ENCODE measurements around the gene SLC32A1. TPM values are rescaled to one million over a fixed set of nuclear protein-coding genes. Genes with fewer than 3 reads are reported as not detected.

The SLC32A1 gene
- total RNA-seq, 1 experiment from 2014 or later = 0.09 TPM

DNA sequence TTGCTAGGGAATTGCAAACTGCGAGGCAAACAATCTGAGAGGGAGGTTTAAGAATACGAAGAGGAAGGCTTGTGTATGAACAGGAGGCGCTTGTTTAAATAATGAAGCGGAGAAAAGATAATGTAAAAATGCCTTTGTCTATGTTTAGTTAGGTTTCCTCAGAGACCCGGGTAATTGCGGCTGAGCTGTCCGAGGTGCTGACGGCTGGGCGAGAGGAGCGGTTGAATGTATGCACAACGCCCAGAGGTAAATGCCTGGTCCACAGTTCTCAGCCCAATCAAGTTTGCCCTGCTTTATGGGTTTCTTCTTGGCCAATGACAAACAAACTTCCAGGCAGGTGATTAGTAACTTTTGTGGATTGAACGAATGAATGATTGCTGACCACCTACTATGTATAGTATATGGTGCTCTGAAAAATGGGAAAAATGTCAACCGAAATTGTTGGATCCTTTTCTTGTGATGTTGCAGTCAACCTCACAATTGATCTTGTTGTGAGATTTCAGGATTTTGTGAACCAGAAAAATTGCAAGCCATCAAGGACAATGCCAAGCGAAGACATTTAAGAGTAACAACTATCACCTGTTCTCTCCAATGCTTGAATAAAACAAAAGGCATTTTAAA lies 38.3 kb upstream of the SLC32A1 start (continued):
- TF ChIP-seq, protein P1, sequence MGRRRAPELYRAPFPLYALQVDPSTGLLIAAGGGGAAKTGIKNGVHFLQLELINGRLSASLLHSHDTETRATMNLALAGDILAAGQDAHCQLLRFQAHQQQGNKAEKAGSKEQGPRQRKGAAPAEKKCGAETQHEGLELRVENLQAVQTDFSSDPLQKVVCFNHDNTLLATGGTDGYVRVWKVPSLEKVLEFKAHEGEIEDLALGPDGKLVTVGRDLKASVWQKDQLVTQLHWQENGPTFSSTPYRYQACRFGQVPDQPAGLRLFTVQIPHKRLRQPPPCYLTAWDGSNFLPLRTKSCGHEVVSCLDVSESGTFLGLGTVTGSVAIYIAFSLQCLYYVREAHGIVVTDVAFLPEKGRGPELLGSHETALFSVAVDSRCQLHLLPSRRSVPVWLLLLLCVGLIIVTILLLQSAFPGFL (CRISPR knock-in tag; IDR thresholded peaks at IDR 0.05; ENCODE audit: borderline replicate concordance) = 0 out of 2 replicates have a peak, but pooled peaks have one; percentile 76
- TF ChIP-seq, protein P2, sequence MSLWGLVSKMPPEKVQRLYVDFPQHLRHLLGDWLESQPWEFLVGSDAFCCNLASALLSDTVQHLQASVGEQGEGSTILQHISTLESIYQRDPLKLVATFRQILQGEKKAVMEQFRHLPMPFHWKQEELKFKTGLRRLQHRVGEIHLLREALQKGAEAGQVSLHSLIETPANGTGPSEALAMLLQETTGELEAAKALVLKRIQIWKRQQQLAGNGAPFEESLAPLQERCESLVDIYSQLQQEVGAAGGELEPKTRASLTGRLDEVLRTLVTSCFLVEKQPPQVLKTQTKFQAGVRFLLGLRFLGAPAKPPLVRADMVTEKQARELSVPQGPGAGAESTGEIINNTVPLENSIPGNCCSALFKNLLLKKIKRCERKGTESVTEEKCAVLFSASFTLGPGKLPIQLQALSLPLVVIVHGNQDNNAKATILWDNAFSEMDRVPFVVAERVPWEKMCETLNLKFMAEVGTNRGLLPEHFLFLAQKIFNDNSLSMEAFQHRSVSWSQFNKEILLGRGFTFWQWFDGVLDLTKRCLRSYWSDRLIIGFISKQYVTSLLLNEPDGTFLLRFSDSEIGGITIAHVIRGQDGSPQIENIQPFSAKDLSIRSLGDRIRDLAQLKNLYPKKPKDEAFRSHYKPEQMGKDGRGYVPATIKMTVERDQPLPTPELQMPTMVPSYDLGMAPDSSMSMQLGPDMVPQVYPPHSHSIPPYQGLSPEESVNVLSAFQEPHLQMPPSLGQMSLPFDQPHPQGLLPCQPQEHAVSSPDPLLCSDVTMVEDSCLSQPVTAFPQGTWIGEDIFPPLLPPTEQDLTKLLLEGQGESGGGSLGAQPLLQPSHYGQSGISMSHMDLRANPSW (CRISPR knock-in tag; conservative IDR thresholded peaks at IDR 0.05; ENCODE audit: low read depth) = no peak
- TF ChIP-seq, protein P3, sequence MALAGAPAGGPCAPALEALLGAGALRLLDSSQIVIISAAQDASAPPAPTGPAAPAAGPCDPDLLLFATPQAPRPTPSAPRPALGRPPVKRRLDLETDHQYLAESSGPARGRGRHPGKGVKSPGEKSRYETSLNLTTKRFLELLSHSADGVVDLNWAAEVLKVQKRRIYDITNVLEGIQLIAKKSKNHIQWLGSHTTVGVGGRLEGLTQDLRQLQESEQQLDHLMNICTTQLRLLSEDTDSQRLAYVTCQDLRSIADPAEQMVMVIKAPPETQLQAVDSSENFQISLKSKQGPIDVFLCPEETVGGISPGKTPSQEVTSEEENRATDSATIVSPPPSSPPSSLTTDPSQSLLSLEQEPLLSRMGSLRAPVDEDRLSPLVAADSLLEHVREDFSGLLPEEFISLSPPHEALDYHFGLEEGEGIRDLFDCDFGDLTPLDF (CRISPR knock-in tag; IDR thresholded peaks at IDR 0.05) = 0 out of 2 replicates have a peak, but pooled peaks have one; percentile 42
- no peak for TF ChIP-seq RELA (CRISPR knock-in tag; IDR thresholded peaks at IDR 0.05; ENCODE audit: borderline replicate concordance)
- TF ChIP-seq, protein P4, sequence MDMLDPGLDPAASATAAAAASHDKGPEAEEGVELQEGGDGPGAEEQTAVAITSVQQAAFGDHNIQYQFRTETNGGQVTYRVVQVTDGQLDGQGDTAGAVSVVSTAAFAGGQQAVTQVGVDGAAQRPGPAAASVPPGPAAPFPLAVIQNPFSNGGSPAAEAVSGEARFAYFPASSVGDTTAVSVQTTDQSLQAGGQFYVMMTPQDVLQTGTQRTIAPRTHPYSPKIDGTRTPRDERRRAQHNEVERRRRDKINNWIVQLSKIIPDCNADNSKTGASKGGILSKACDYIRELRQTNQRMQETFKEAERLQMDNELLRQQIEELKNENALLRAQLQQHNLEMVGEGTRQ (CRISPR knock-in tag; IDR thresholded peaks at IDR 0.05) = no peak
- TF ChIP-seq, protein P5, sequence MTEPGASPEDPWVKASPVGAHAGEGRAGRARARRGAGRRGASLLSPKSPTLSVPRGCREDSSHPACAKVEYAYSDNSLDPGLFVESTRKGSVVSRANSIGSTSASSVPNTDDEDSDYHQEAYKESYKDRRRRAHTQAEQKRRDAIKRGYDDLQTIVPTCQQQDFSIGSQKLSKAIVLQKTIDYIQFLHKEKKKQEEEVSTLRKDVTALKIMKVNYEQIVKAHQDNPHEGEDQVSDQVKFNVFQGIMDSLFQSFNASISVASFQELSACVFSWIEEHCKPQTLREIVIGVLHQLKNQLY (CRISPR knock-in tag; IDR thresholded peaks at IDR 0.05) = no peak
- TF ChIP-seq NR2C2 (CRISPR knock-in tag; IDR thresholded peaks at IDR 0.05) = no peak
- TF ChIP-seq GABPB1 (CRISPR knock-in tag; IDR thresholded peaks at IDR 0.05) = peak; percentile 83
- peak; percentile 86; the same call in 1 of the 2 replicates for TF ChIP-seq ZNF232 (CRISPR knock-in tag; IDR thresholded peaks at IDR 0.05)
- TF ChIP-seq ZNF317 (CRISPR knock-in tag; IDR thresholded peaks at IDR 0.05; ENCODE audit: borderline replicate concordance, low read depth) = no peak
- no peak for TF ChIP-seq IRF2 (CRISPR knock-in tag; IDR thresholded peaks at IDR 0.05; ENCODE audit: borderline replicate concordance, low read depth)
- TF ChIP-seq ZNF423 (CRISPR knock-in tag; IDR thresholded peaks at IDR 0.05) = no peak
- TF ChIP-seq, protein P6, sequence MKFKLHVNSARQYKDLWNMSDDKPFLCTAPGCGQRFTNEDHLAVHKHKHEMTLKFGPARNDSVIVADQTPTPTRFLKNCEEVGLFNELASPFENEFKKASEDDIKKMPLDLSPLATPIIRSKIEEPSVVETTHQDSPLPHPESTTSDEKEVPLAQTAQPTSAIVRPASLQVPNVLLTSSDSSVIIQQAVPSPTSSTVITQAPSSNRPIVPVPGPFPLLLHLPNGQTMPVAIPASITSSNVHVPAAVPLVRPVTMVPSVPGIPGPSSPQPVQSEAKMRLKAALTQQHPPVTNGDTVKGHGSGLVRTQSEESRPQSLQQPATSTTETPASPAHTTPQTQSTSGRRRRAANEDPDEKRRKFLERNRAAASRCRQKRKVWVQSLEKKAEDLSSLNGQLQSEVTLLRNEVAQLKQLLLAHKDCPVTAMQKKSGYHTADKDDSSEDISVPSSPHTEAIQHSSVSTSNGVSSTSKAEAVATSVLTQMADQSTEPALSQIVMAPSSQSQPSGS (CRISPR knock-in tag; IDR thresholded peaks at IDR 0.05; ENCODE audit: borderline replicate concordance, low read depth) = no peak
- TF ChIP-seq ELF4 (CRISPR knock-in tag; IDR thresholded peaks at IDR 0.05; ENCODE audit: low read depth) = no peak
- no peak for TF ChIP-seq MYBL2 (CRISPR knock-in tag; IDR thresholded peaks at IDR 0.05)
- TF ChIP-seq FOXK1 (CRISPR knock-in tag; IDR thresholded peaks at IDR 0.05) = peak; percentile 61; the same call in 1 of the 2 replicates
- TF ChIP-seq GRHL2 (CRISPR knock-in tag; IDR thresholded peaks at IDR 0.05; ENCODE audit: insufficient replicate concordance, severe bottlenecking) = no peak
- TF ChIP-seq, protein P7, sequence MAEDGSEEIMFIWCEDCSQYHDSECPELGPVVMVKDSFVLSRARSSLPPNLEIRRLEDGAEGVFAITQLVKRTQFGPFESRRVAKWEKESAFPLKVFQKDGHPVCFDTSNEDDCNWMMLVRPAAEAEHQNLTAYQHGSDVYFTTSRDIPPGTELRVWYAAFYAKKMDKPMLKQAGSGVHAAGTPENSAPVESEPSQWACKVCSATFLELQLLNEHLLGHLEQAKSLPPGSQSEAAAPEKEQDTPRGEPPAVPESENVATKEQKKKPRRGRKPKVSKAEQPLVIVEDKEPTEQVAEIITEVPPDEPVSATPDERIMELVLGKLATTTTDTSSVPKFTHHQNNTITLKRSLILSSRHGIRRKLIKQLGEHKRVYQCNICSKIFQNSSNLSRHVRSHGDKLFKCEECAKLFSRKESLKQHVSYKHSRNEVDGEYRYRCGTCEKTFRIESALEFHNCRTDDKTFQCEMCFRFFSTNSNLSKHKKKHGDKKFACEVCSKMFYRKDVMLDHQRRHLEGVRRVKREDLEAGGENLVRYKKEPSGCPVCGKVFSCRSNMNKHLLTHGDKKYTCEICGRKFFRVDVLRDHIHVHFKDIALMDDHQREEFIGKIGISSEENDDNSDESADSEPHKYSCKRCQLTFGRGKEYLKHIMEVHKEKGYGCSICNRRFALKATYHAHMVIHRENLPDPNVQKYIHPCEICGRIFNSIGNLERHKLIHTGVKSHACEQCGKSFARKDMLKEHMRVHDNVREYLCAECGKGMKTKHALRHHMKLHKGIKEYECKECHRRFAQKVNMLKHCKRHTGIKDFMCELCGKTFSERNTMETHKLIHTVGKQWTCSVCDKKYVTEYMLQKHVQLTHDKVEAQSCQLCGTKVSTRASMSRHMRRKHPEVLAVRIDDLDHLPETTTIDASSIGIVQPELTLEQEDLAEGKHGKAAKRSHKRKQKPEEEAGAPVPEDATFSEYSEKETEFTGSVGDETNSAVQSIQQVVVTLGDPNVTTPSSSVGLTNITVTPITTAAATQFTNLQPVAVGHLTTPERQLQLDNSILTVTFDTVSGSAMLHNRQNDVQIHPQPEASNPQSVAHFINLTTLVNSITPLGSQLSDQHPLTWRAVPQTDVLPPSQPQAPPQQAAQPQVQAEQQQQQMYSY (CRISPR knock-in tag; IDR thresholded peaks at IDR 0.05) = no peak
- no peak for TF ChIP-seq ZNF416 (CRISPR knock-in tag; IDR thresholded peaks at IDR 0.05)
- TF ChIP-seq TP53 (CRISPR knock-in tag; IDR thresholded peaks at IDR 0.05) = no peak
- no peak for TF ChIP-seq PRRX2 (CRISPR knock-in tag; IDR thresholded peaks at IDR 0.05)
- TF ChIP-seq FOXP1 (CRISPR knock-in tag; IDR thresholded peaks at IDR 0.05; ENCODE audit: borderline replicate concordance) = no peak
- 0 out of 2 replicates have a peak, but pooled peaks have one; percentile 78 for TF ChIP-seq NFE2L1 (CRISPR knock-in tag; IDR thresholded peaks at IDR 0.05)
- TF ChIP-seq, protein P8, sequence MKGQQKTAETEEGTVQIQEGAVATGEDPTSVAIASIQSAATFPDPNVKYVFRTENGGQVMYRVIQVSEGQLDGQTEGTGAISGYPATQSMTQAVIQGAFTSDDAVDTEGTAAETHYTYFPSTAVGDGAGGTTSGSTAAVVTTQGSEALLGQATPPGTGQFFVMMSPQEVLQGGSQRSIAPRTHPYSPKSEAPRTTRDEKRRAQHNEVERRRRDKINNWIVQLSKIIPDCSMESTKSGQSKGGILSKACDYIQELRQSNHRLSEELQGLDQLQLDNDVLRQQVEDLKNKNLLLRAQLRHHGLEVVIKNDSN (CRISPR knock-in tag; IDR thresholded peaks at IDR 0.05) = peak; percentile 38; the same call in 1 of the 2 replicates
- no peak for TF ChIP-seq MXD4 (CRISPR knock-in tag; IDR thresholded peaks at IDR 0.05; ENCODE audit: borderline replicate concordance)

Measured in WTC11 (cell line).